GM23338 (cell line): Measurements from ENCODE around the gene SH3GL2. TPM values are rescaled to one million over a fixed set of nuclear protein-coding genes. Genes with fewer than 3 reads are reported as not detected.

Experiments used
- ATAC-seq: fragments of 200-7000 bp; cut with Tn5 transposase; 3 replicates; pipeline ENCODE4 v1.9.1; 2020
- DNase-seq: peaks from one replicate; pipeline ENCODE4 v3.0.0-alpha.2; 2015; ENCODE audit warnings: low spot score
- H2AFZ ChIP-seq: fragments of 200-600 bp; sonication (generic); 2 replicates; pipeline ENCODE4 v1.8.0; 2016; ENCODE audit warnings: antibody characterized with exemption, mild to moderate bottlenecking, moderate library complexity
- H3F3A ChIP-seq: fragments of 200-600 bp; sonication (generic); replicated peaks from 2 replicates; pipeline ENCODE4 v1.8.0; 2017; ENCODE audit warnings: antibody characterized with exemption, mixed run types, low read depth
- H3K27ac ChIP-seq: fragments of 200-600 bp; sonication (generic); 2 replicates; pipeline ENCODE4 v1.6.1; 2016; ENCODE audit warnings: low read depth
- H3K27me3 ChIP-seq: fragments of 200-600 bp; sonication (generic); 2 replicates; pipeline ENCODE4 v1.8.0; 2016; ENCODE audit warnings: mild to moderate bottlenecking, mixed run types, moderate library complexity; ENCODE audit not compliant: insufficient read depth
- H3K36me3 ChIP-seq: fragments of 200-600 bp; sonication (generic); 2 replicates; pipeline ENCODE4 v1.8.0; 2016; ENCODE audit warnings: mild to moderate bottlenecking; ENCODE audit not compliant: insufficient read depth
- H3K4me1 ChIP-seq: fragments of 200-600 bp; sonication (generic); 2 replicates; pipeline ENCODE4 v1.8.0; 2016; ENCODE audit warnings: mild to moderate bottlenecking, moderate library complexity; ENCODE audit not compliant: insufficient read depth
- H3K4me2 ChIP-seq: fragments of 200-600 bp; sonication (generic); 2 replicates; pipeline ENCODE4 v1.7.1; 2017; ENCODE audit warnings: mixed run types
- H3K4me3 ChIP-seq: fragments of 200-600 bp; sonication (generic); 2 replicates; pipeline ENCODE4 v1.6.1; 2016; ENCODE audit warnings: mixed run types
- H3K79me2 ChIP-seq: fragments of 200-600 bp; sonication (generic); replicated peaks from 2 replicates; pipeline ENCODE4 v1.8.0; 2017; ENCODE audit warnings: mild to moderate bottlenecking; ENCODE audit not compliant: insufficient read depth
- H3K9me2 ChIP-seq: fragments of 200-600 bp; sonication (generic); 2 replicates; pipeline ENCODE4 v1.8.0; 2017; ENCODE audit not compliant: insufficient read depth
- H4K20me1 ChIP-seq: fragments of 200-600 bp; sonication (generic); replicated peaks from 2 replicates; pipeline ENCODE4 v1.8.0; 2017; ENCODE audit warnings: mild to moderate bottlenecking; ENCODE audit not compliant: insufficient read depth
- H3K27ac Mint-ChIP-seq: 2 replicates; pipeline ENCODE4 v1.8.0; 2020; ENCODE audit warnings: inconsistent platforms, mild to moderate bottlenecking, moderate library complexity, mixed read lengths
- H3K27me3 Mint-ChIP-seq: 3 replicates; pipeline ENCODE4 v1.8.0; 2022; ENCODE audit warnings: low read depth, mild to moderate bottlenecking, moderate library complexity, mixed read lengths, inconsistent platforms; ENCODE audit not compliant: insufficient read depth, poor library complexity
- H3K36me3 Mint-ChIP-seq: 3 replicates; pipeline ENCODE4 v1.8.0; 2021; ENCODE audit warnings: low read depth, mild to moderate bottlenecking, inconsistent platforms, moderate library complexity, mixed read lengths
- H3K4me1 Mint-ChIP-seq: 3 replicates; pipeline ENCODE4 v1.8.0; 2020; ENCODE audit warnings: mild to moderate bottlenecking, inconsistent platforms, mixed read lengths
- H3K4me3 Mint-ChIP-seq: 3 replicates; pipeline ENCODE4 v1.8.0; 2021; ENCODE audit warnings: moderate library complexity, mild to moderate bottlenecking, inconsistent platforms, mixed read lengths
- H3K9me3 Mint-ChIP-seq: 3 replicates; pipeline ENCODE4 v1.8.0; 2020; ENCODE audit warnings: moderate library complexity, mild to moderate bottlenecking, inconsistent platforms, mixed read lengths
- CREB1 ChIP-seq: fragments of 250-450 bp; sonication (Bioruptor Pico); IDR thresholded peaks from 2 replicates; pipeline ENCODE4 v1.5.0; 2020; ENCODE audit warnings: low read depth, mild to moderate bottlenecking, moderate library complexity
- CTCF ChIP-seq, 2 experiments: fragments of 200-600 bp in 1 of 2; sonication (generic) in 1 of 2; conservative IDR thresholded peaks; 2 replicates each; pipeline versions ENCODE4 v1.5.1 to v1.6.1; 2016 to 2017; ENCODE audit warnings: antibody characterized with exemption in 2 of 2, low read depth in 2 of 2, mild to moderate bottlenecking in 2 of 2, moderate library complexity in 1 of 2
- ETS1 ChIP-seq: IDR thresholded peaks from 2 replicates; pipeline ENCODE4 v1.6.1; 2016; ENCODE audit warnings: antibody characterized with exemption
- EZH2 ChIP-seq: fragments of 200-600 bp; sonication (generic); IDR thresholded peaks from one replicate; pipeline ENCODE4 v1.8.0; 2017; ENCODE audit warnings: antibody characterized with exemption, mild to moderate bottlenecking, low read depth; ENCODE audit not compliant: unreplicated experiment
- EZH2phosphoT487 ChIP-seq: fragments of 200-600 bp; sonication (generic); IDR thresholded peaks from one replicate; pipeline ENCODE4 v1.8.1; 2018; ENCODE audit warnings: antibody characterized with exemption; ENCODE audit not compliant: unreplicated experiment
- JUNB ChIP-seq: IDR thresholded peaks from one replicate; pipeline ENCODE4 v1.6.1; 2016; ENCODE audit warnings: antibody characterized with exemption; ENCODE audit not compliant: unreplicated experiment
- NANOG ChIP-seq: IDR thresholded peaks from 2 replicates; pipeline ENCODE4 v1.6.1; 2016; ENCODE audit warnings: antibody characterized with exemption, borderline replicate concordance
- POLR2AphosphoS5 ChIP-seq: IDR thresholded peaks from 2 replicates; pipeline ENCODE4 v1.6.1; 2016; ENCODE audit warnings: antibody characterized with exemption, low read depth
- REST ChIP-seq: IDR thresholded peaks from one replicate; pipeline ENCODE4 v1.6.1; 2018; ENCODE audit warnings: antibody characterized with exemption; ENCODE audit not compliant: unreplicated experiment
- STAT1 ChIP-seq: IDR thresholded peaks from one replicate; pipeline ENCODE4 v1.6.1; 2016; ENCODE audit warnings: antibody characterized with exemption; ENCODE audit not compliant: unreplicated experiment
- ZNF114 ChIP-seq: fragments of 250-450 bp; sonication (Bioruptor Pico); IDR thresholded peaks from 2 replicates; pipeline ENCODE4 v1.5.0; 2020; ENCODE audit warnings: mild to moderate bottlenecking, moderate library complexity
- ZNF331 ChIP-seq: fragments of 250-450 bp; sonication (Bioruptor Pico); IDR thresholded peaks from 2 replicates; pipeline ENCODE4 v1.5.0; 2020; ENCODE audit warnings: low read depth, mild to moderate bottlenecking, moderate library complexity
- ZNF462 ChIP-seq: fragments of 250-450 bp; sonication (Bioruptor Pico); IDR thresholded peaks from 2 replicates; pipeline ENCODE4 v1.5.0; 2020; ENCODE audit warnings: mild to moderate bottlenecking, moderate library complexity
- polyA plus RNA-seq: library from polyadenylated mRNA; unstranded; fragments of >200 nt; fragmentation: Nextera tagmentation; extraction: Ambion mirVana; gene quantifications from 2 replicates; pipeline ENCODE4 v1.2.1, GENCODE V29; 2016
- total RNA-seq: library from RNA; depleted of rRNA; stranded (reverse); fragments of >200 nt; shearing (Covaris generic); gene quantifications from 2 replicates; pipeline ENCODE4 v1.2.3, GENCODE V29; 2014

The SH3GL2 gene
- total and polyA plus RNA-seq, 2 experiments from 2014 or later, result 5.9 to 8.6 TPM

GRCh38 chr9:17699615-17700330, 120.9 kb downstream of the SH3GL2 start:
- no peak overlapping the region for H3K27ac ChIP-seq
- no peaks in the 10 kb centered on the region for H3K27me3 ChIP-seq
- H3K4me1 ChIP-seq, result no peaks in the 10 kb centered on the region
- no peak overlapping the region for H3K4me2 ChIP-seq
- no peaks in the 10 kb centered on the region for H3F3A ChIP-seq
- DNase-seq, result no peak
- H3K9me2 ChIP-seq, result no peaks in the 10 kb centered on the region
- Mint-ChIP-seq H3K27ac (no peak overlapping the region), H3K9me3 (no peaks in the 10 kb centered on the region; the same call in 2 of the 3 replicates), H3K4me3 (no peak overlapping the region), H3K36me3 (no peaks in the 10 kb centered on the region), H3K4me1 (no peaks in the 10 kb centered on the region), H3K27me3 (no peaks in the 10 kb centered on the region)
- no peak for ATAC-seq
- no peaks in the 10 kb centered on the region for H4K20me1 ChIP-seq
- H2AFZ ChIP-seq, result no peak overlapping the region
- no peaks in the 10 kb centered on the region for H3K79me2 ChIP-seq
- no peaks in the 10 kb centered on the region for H3K36me3 ChIP-seq
- no peak for TF ChIP-seq ZNF331
- TF ChIP-seq ETS1, result no peak
- no peak for TF ChIP-seq EZH2phosphoT487
- TF ChIP-seq POLR2AphosphoS5, result no peak
- no peak for TF ChIP-seq CTCF (conservative IDR thresholded peaks at IDR 0.05; ENCODE audit: low read depth in 2 of 2)
- no peak for TF ChIP-seq CREB1 (CRISPR knock-in tag)
- no peak for TF ChIP-seq REST
- no peak for TF ChIP-seq ZNF462 (CRISPR knock-in tag)
- TF ChIP-seq ZNF114 (CRISPR knock-in tag), result no peak
- no peak for TF ChIP-seq NANOG
- no peak for TF ChIP-seq JUNB
- no peak for TF ChIP-seq STAT1
- TF ChIP-seq EZH2, result no peak
- no peak overlapping the region for H3K4me3 ChIP-seq
